Mesendoderm (in vitro differentiated cells): ENCODE data around the gene RAB44.

Experiments
- DNase-seq: peaks from one replicate; pipeline ENCODE4 v3.0.0; 2013
- H2AK5ac ChIP-seq: 2 replicates; pipeline ENCODE4 v1.6.1; 2013; ENCODE audit warnings: low read length, inconsistent platforms
- H2BK120ac ChIP-seq: 2 replicates; pipeline ENCODE4 v1.6.1; 2013; ENCODE audit warnings: low read depth, mild to moderate bottlenecking, low read length, moderate library complexity, mixed read lengths
- H2BK15ac ChIP-seq: replicated peaks from 2 replicates; pipeline ENCODE4 v1.6.1; 2013; ENCODE audit warnings: low read depth, mild to moderate bottlenecking, moderate library complexity
- H2BK5ac ChIP-seq: 2 replicates; pipeline ENCODE4 v1.6.1; 2013; ENCODE audit warnings: low read length, inconsistent platforms
- H3K18ac ChIP-seq: 2 replicates; pipeline ENCODE4 v1.6.1; 2013; ENCODE audit warnings: mild to moderate bottlenecking, low read length, mixed read lengths
- H3K23ac ChIP-seq: one replicate; pipeline ENCODE4 v1.6.1; 2013; ENCODE audit warnings: low read length
- H3K27ac ChIP-seq: 2 replicates; pipeline ENCODE4 v1.5.1; 2013; ENCODE audit warnings: low read depth, mild to moderate bottlenecking, inconsistent platforms, low read length, moderate library complexity
- H3K27me3 ChIP-seq: 2 replicates; pipeline ENCODE4 v1.6.1; 2013; ENCODE audit warnings: low read length, control low read depth, mild to moderate bottlenecking, inconsistent platforms; ENCODE audit not compliant: insufficient read depth, poor library complexity
- H3K36me3 ChIP-seq: 2 replicates; pipeline ENCODE4 v1.6.1; 2013; ENCODE audit warnings: low read length, inconsistent platforms; ENCODE audit not compliant: control insufficient read depth, insufficient read depth
- H3K4ac ChIP-seq: one replicate; pipeline ENCODE4 v1.6.1; 2013; ENCODE audit warnings: low read depth, mild to moderate bottlenecking, low read length, moderate library complexity
- H3K4me1 ChIP-seq: 2 replicates; pipeline ENCODE4 v1.6.1; 2013; ENCODE audit warnings: low read depth, low read length, inconsistent platforms; ENCODE audit not compliant: control insufficient read depth
- H3K4me2 ChIP-seq: 2 replicates; pipeline ENCODE4 v1.6.1; 2013; ENCODE audit warnings: low read length
- H3K4me3 ChIP-seq: 2 replicates; pipeline ENCODE4 v1.5.1; 2013; ENCODE audit warnings: mild to moderate bottlenecking, low read length
- H3K56ac ChIP-seq: one replicate; pipeline ENCODE4 v1.6.1; 2013; ENCODE audit warnings: low read length
- H3K79me1 ChIP-seq: 2 replicates; pipeline ENCODE4 v1.6.1; 2013; ENCODE audit warnings: low read length, inconsistent platforms
- H3K79me2 ChIP-seq: 2 replicates; pipeline ENCODE4 v1.6.1; 2013; ENCODE audit warnings: mild to moderate bottlenecking, low read length; ENCODE audit not compliant: control insufficient read depth, insufficient read depth
- H3K9ac ChIP-seq: 2 replicates; pipeline ENCODE4 v1.6.1; 2013; ENCODE audit warnings: low read length, inconsistent platforms
- H4K5ac ChIP-seq: one replicate; pipeline ENCODE4 v1.6.1; 2013; ENCODE audit warnings: low read length
- H4K8ac ChIP-seq: one replicate; pipeline ENCODE4 v1.6.1; 2013; ENCODE audit warnings: low read depth, mild to moderate bottlenecking, control low read depth, low read length, moderate library complexity
- WGBS: extraction: QIAGEN DNeasy Blood & Tissue Kit; methylation state at CpG from one replicate; pipeline ENCODE4 v1.1.7; 2013; ENCODE audit warnings: low lambda C conversion rate, missing lambda C conversion rate; ENCODE audit not compliant: insufficient coverage; ENCODE audit errors: extremely low coverage; 5-methylcytosine and 5-hydroxymethylcytosine counted together

RAB44 gene

DNA sequence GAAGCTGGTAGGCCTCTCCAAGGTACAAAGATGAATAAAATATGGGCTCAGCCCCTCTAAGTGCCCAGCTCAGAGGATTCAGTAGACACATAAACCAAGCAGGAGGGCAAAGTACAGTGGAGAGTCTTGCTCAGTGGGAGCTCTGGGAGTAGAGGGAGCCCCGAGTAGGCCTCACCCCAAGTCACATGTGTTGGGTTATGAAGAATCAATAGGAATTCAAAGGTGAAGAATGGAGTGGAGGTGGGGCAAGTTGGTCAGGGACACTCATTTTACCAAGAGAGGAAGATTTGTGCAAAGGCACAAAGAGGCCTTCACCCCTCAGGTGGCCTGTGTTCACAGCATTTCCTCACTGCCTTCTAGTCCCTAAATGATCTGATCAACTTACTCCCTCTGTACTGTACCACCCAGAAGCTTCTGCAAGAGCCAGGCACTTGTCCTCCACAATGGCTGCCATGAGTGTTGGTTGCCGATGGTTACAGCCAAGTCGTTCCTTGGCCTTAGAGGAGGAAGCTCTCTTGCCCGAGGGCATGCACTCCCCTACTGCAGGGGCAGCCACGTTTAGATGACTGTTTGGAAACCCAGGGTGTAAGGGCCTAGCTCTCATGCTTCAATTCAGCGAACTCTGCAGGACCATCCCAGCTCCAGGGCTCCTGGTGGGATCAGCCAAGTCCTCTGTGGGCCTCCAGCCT, 25.8 kb upstream of the RAB44 start:
- peak overlapping the region; percentile 20 for H3K56ac ChIP-seq
- no peak overlapping the region for H3K4me3 ChIP-seq
- H3K23ac ChIP-seq = no peak overlapping the region
- H3K36me3 ChIP-seq = no peaks in the 10 kb centered on the region
- peak; percentile 71 for DNase-seq
- no peak overlapping the region for H2BK120ac ChIP-seq
- H3K27me3 ChIP-seq = no peaks in the 10 kb centered on the region
- no peaks in the 10 kb centered on the region for H3K79me2 ChIP-seq
- H3K9ac ChIP-seq = no peak overlapping the region
- no peak overlapping the region for H2BK5ac ChIP-seq
- H2BK15ac ChIP-seq = no peak overlapping the region
- no peak overlapping the region for H3K4me2 ChIP-seq
- H3K4me1 ChIP-seq = peaks cover 7% of the 10 kb centered on the region
- no peak overlapping the region for H3K18ac ChIP-seq
- no peak overlapping the region for H3K4ac ChIP-seq
- no peak overlapping the region for H4K8ac ChIP-seq
- WGBS = no CpG with 5 or more reads among the region's 6 CpGs
- no peak overlapping the region for H2AK5ac ChIP-seq
- no peak overlapping the region for H4K5ac ChIP-seq
- H3K27ac ChIP-seq = no peak overlapping the region
- no peaks in the 10 kb centered on the region for H3K79me1 ChIP-seq

DNA sequence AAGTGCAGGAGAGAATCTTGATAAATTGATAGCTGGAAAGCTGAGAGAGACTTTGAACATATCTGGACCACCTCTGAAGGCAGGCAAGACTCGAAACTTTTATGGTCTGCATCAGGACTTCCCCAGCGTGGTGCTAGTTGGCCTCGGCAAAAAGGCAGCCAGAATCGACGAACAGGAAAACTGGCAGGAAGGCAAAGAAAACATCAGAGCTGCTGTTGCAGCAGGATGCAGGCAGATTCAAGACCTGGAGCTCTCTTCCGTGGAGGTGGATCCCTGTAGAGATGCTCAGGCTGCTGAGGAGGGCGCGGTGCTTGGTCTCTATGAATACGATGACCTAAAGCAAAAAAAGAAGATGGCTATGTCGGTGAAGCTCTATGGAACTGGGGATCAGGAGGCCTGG, 23.7 kb upstream of the RAB44 start:
- H2BK15ac ChIP-seq = no peak overlapping the region

DNA sequence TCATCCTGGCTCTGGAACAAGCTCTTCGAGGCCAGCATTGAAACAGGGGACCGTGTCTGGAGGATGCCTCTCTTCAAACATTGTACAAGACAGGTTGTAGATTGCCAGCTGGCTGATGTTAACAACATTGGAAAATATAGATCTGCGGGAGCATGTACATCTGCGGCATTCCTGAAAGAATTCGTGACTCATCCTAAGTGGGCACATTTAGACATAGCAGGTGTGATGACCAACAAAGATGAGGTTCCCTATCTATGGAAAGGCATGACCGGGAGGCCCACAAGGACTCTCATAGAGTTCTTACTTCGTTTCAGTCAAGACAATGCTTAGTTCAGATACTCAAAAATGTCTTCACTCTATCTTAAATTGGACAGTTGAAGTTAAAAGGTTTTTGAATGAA, 22.7 kb upstream of the RAB44 start:
- Histone ChIP-seq H3K27me3 (peaks cover 2% of the 10 kb centered on the region), H3K23ac (no peak overlapping the region), H3K27ac (no peak overlapping the region), H2BK5ac (no peak overlapping the region), H3K4ac (no peak overlapping the region), H3K79me2 (no peaks in the 10 kb centered on the region), H2BK15ac (no peak overlapping the region), H3K79me1 (no peaks in the 10 kb centered on the region), H3K9ac (no peak overlapping the region), H3K56ac (no peak overlapping the region), H3K4me1 (peaks cover 3% of the 10 kb centered on the region), H3K18ac (no peak overlapping the region), H3K4me2 (no peak overlapping the region), H4K5ac (no peak overlapping the region), H3K36me3 (no peaks in the 10 kb centered on the region), H2BK120ac (no peak overlapping the region), H2AK5ac (no peak overlapping the region), H3K4me3 (no peak overlapping the region), H4K8ac (no peak overlapping the region)
- no peak for DNase-seq
- no CpG with 5 or more reads among the region's 7 CpGs for WGBS

More for the DNA sequence above, 23.7 kb upstream of the RAB44 start:
- H3K4me1 ChIP-seq = peaks cover 3% of the 10 kb centered on the region
- no peak overlapping the region for H4K5ac ChIP-seq
- H3K18ac ChIP-seq = no peak overlapping the region
- H3K79me1 ChIP-seq = no peaks in the 10 kb centered on the region
- no peak overlapping the region for H3K4me2 ChIP-seq
- no peak overlapping the region for H3K9ac ChIP-seq
- H2AK5ac ChIP-seq = no peak overlapping the region
- H3K79me2 ChIP-seq = no peaks in the 10 kb centered on the region
- no peaks in the 10 kb centered on the region for H3K36me3 ChIP-seq
- no peak overlapping the region for H3K4me3 ChIP-seq
- no peak overlapping the region for H3K23ac ChIP-seq
- no peak for DNase-seq
- no peaks in the 10 kb centered on the region for H3K27me3 ChIP-seq
- H2BK5ac ChIP-seq = no peak overlapping the region
- H2BK120ac ChIP-seq = no peak overlapping the region
- H3K27ac ChIP-seq = no peak overlapping the region
- H3K56ac ChIP-seq = no peak overlapping the region
- no peak overlapping the region for H4K8ac ChIP-seq
- no CpG with 5 or more reads among the region's 10 CpGs for WGBS
- H3K4ac ChIP-seq = no peak overlapping the region

DNA sequence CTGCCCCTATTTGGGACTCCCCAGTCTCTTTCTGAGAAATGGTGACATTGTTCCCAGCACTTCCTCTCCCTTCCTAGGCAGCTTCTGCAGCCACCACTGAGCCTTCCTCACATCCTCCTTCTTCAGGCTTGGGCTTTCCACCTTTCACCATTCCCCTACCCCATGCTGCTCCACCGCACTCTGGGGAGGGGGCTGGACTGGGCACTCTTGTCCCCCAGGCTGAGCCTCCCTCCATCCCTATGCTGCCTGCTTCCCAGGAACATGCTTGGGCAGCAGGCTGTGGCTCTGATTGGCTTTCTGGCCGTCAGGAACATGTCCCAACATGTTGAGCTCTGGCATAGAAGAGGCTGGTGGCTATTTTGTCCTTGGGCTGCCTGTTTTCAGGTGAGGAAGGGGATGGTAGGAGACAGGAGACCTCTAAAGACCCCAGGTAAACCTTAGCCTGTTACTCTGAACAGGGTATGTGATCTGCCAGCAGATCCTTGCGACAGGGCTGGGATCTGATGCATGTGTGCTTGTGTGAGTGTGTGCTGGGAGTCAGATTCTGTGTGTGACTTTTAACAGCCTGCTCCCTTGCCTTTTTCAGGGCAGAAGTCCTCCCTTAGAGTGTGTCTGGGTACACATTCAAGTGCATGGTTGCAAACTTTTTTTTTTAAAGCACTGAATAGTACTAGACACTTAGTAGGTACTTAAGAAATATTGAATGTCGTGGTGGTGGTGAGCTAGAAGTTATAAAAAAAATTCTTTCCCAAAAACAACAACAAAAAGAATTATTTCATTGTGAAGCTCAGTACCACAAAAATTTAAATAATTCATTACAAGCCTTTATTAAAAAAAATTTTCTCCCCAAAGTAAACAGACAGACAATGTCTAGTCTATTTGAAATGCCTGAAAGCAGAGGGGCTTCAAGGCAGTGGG, 21.2 kb upstream of the RAB44 start:
- Histone ChIP-seq H3K79me2 (no peaks in the 10 kb centered on the region), H3K18ac (peak overlapping the region; percentile 46), H3K4me1 (peaks cover 3% of the 10 kb centered on the region), H3K27ac (no peak overlapping the region), H3K4ac (peak overlapping the region; percentile 63), H3K4me3 (no peak overlapping the region), H3K56ac (peak overlapping the region; percentile 82), H3K27me3 (peaks cover 2% of the 10 kb centered on the region), H3K9ac (peak overlapping the region; percentile 52), H2BK5ac (peak overlapping the region; percentile 78), H4K5ac (no peak overlapping the region), H2AK5ac (no peak overlapping the region), H2BK120ac (peak overlapping the region; percentile 8), H3K4me2 (no peak overlapping the region), H3K23ac (no peak overlapping the region), H2BK15ac (no peak overlapping the region), H4K8ac (no peak overlapping the region), H3K79me1 (no peaks in the 10 kb centered on the region), H3K36me3 (no peaks in the 10 kb centered on the region)
- peak; percentile 45 for DNase-seq
- WGBS = no CpG with 5 or more reads among the region's 4 CpGs

DNA sequence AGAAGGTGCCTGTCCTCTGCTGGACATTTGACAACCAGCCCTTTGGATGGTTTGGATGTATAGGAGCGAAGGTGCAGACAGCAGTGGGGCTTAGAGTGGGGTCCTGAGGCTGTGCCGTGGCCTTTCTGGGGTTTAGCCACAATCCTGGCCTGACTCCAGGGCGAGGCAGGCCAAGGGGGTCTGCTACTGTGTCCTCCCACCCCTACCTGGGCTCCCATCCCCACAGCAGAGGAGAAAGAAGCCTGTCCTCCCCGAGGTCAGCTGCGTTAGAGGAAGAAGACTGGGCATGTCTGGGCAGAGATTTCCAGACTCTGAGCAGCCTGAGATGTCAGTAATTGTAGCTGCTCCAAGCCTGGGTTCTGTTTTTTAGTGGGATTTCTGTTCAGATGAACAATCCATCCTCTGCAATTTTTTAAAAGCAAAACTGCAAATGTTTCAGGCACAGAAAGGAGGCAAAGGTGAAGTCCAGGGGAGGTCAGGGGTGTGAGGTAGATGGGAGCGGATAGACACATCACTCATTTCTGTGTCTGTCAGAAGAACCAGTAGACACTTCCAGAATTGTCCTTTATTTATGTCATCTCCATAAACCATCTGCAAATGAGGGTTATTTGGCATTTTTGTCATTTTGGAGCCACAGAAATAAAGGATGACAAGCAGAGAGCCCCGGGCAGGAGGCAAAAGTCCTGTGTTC, 20.4 kb upstream of the RAB44 start:
- Histone ChIP-seq H2BK5ac (peak overlapping the region; percentile 40), H3K79me1 (no peaks in the 10 kb centered on the region), H3K79me2 (no peaks in the 10 kb centered on the region), H3K27me3 (peaks cover 2% of the 10 kb centered on the region), H4K8ac (peak overlapping the region; percentile 57), H2AK5ac (no peak overlapping the region), H2BK15ac (no peak overlapping the region), H3K27ac (peak overlapping the region; percentile 66), H2BK120ac (peak overlapping the region; percentile 8), H3K23ac (no peak overlapping the region), H4K5ac (no peak overlapping the region), H3K36me3 (no peaks in the 10 kb centered on the region), H3K56ac (peak overlapping the region; percentile 92), H3K4ac (peak overlapping the region; percentile 23), H3K9ac (peak overlapping the region; percentile 31), H3K4me2 (no peak overlapping the region), H3K4me3 (no peak overlapping the region), H3K18ac (peak overlapping the region; percentile 24), H3K4me1 (peaks cover 3% of the 10 kb centered on the region)
- no peak for DNase-seq
- no CpG with 5 or more reads among the region's 7 CpGs for WGBS
